Spleen (tissue), 7 donors: ENCODE data around the gene COL5A1.

Experiments
- POLR2A ChIP-seq, 3 donors: fragments of 450-650 bp; IDR thresholded peaks; one replicate each; pipeline ENCODE4 v1.5.1; 2017; ENCODE audit warnings: antibody characterized with exemption in 3 of 3, mild to moderate bottlenecking in 1 of 3
- POLR2AphosphoS5 ChIP-seq, 3 donors: sonication (generic); formaldehyde crosslinking; IDR thresholded peaks; one replicate each; pipeline ENCODE4 v1.5.1; 2017; ENCODE audit warnings: antibody characterized with exemption in 3 of 3
- TF ChIP-seq, protein P1 (sequence below), 11 experiments: fragments of 200-600 bp in 7 of 11; fragments of 450-650 bp in 4 of 11; sonication (generic) in 4 of 11; IDR thresholded peaks in 8 of 11; conservative IDR thresholded peaks in 3 of 11; 1 replicate in 7 of 11; 2 replicates in 4 of 11; pipeline versions ENCODE4 v1.4.0 to v1.8.0; 2016 to 2021; ENCODE audit warnings: antibody characterized with exemption in 11 of 11, inconsistent platforms in 4 of 11, mild to moderate bottlenecking in 1 of 11
- donor health status: DM: no; HTN: no; CAD: no; lungs with moderate emphysema.
- donor health status: DM: no; HTN: no; CAD: no.
- donor health status: DM: no; HTN: no; CAD: no.

DNA sequence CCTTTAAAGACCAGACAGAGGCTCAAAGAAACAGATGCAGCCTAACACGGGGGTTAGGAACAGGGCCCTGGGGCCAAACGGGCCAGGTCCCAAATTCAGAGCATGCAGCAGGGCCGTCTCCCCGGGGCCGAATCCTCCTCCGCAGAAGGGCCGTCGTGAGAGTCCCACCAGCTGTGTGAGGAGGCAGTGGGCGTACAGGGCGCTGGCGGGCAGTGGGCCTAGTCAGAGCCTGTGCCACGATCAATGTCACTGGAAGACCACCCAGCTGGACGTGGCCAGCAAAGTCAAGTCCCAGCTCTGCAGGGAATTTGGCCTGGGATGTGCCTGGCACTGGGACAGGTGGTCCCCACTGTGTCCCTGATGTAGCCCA lies 223.2 kb downstream of the COL5A1 start:
- TF ChIP-seq, protein P1, sequence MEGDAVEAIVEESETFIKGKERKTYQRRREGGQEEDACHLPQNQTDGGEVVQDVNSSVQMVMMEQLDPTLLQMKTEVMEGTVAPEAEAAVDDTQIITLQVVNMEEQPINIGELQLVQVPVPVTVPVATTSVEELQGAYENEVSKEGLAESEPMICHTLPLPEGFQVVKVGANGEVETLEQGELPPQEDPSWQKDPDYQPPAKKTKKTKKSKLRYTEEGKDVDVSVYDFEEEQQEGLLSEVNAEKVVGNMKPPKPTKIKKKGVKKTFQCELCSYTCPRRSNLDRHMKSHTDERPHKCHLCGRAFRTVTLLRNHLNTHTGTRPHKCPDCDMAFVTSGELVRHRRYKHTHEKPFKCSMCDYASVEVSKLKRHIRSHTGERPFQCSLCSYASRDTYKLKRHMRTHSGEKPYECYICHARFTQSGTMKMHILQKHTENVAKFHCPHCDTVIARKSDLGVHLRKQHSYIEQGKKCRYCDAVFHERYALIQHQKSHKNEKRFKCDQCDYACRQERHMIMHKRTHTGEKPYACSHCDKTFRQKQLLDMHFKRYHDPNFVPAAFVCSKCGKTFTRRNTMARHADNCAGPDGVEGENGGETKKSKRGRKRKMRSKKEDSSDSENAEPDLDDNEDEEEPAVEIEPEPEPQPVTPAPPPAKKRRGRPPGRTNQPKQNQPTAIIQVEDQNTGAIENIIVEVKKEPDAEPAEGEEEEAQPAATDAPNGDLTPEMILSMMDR (IDR thresholded peaks at IDR 0.05 in 8 of 11, conservative IDR thresholded peaks at IDR 0.05 in 3 of 11) = no peak
- TF ChIP-seq POLR2A (IDR thresholded peaks at IDR 0.05) (no peak), POLR2AphosphoS5 (IDR thresholded peaks at IDR 0.05) (no peak)
